Activated T-helper 9 cell treated with anti-CD3 and anti-CD28 coated beads, Interleukin-2, amount 50 U/mL, for 16 hours (primary cell): Measurements from ENCODE around the gene GPR22.

Experiments
- DNase-seq: peaks from one replicate; pipeline ENCODE4 v3.0.0-alpha.2; 2020; ENCODE audit warnings: low read depth

GPR22 gene

GRCh38 chr7:107469929-107470328 is at the start of gene GPR22:
Gene GPR22 (plus strand): TSS chr7:107470057. CDS start chr7:107474061, 4,004 bp downstream.
- no peak for DNase-seq

GRCh38 chr7:107427462-107427861 is 42.4 kb upstream of the GPR22 start:
- DNase-seq: no peak

GRCh38 chr7:107428642-107429041 is 41.2 kb upstream of the GPR22 start:
- no peak for DNase-seq

- DNase-seq: no peak
These were observed 39.8 kb upstream of the GPR22 start for GRCh38 chr7:107430057-107430456.

GRCh38 chr7:107432261-107432660 is 37.6 kb upstream of the GPR22 start:
- no peak for DNase-seq

GRCh38 chr7:107435749-107436148 is 34.1 kb upstream of the GPR22 start:
- no peak for DNase-seq

- no peak for DNase-seq
These were observed 30.8 kb upstream of the GPR22 start for GRCh38 chr7:107439025-107439424.

GRCh38 chr7:107441581-107442422 is 28.1 kb upstream of the GPR22 start:
- no peak for DNase-seq

GRCh38 chr7:107442678-107443077 is 27.2 kb upstream of the GPR22 start:
- no peak for DNase-seq

- DNase-seq: no peak
These were observed 23.3 kb upstream of the GPR22 start for GRCh38 chr7:107446531-107446930.

- DNase-seq: no peak
These were observed 22.9 kb upstream of the GPR22 start for GRCh38 chr7:107446988-107447387.

GRCh38 chr7:107450970-107451369 is 18.9 kb upstream of the GPR22 start:
- no peak for DNase-seq

- no peak for DNase-seq
These were observed 16.5 kb upstream of the GPR22 start for GRCh38 chr7:107453388-107453787.

GRCh38 chr7:107461938-107462533 is 7.8 kb upstream of the GPR22 start:
- DNase-seq: no peak

GRCh38 chr7:107463139-107464078 is 6.4 kb upstream of the GPR22 start:
- peak; percentile 1 for DNase-seq

- no peak for DNase-seq
These were observed 5.1 kb upstream of the GPR22 start for GRCh38 chr7:107464666-107465226.

GRCh38 chr7:107467972-107468371 is 1.9 kb upstream of the GPR22 start:
- no peak for DNase-seq

GRCh38 chr7:107468824-107469223 is 1.0 kb upstream of the GPR22 start:
- DNase-seq: no peak

GRCh38 chr7:107471292-107472070 is 1.6 kb downstream of the GPR22 start:
- no peak for DNase-seq

- DNase-seq: no peak
These were observed 2.3 kb downstream of the GPR22 start for GRCh38 chr7:107472116-107472515.

GRCh38 chr7:107474104-107474521 is 4.3 kb downstream of the GPR22 start:
- no peak for DNase-seq
